IMR-90 (cell line): ENCODE measurements around the gene TSPAN14. TPM values are rescaled to one million over a fixed set of nuclear protein-coding genes. Genes with fewer than 3 reads are reported as not detected.

Experiments
- ATAC-seq: fragments of 200-7000 bp; cut with Tn5 transposase; 2 replicates; pipeline ENCODE4 v1.9.1; 2020; ENCODE audit warnings: low read depth, mild to moderate bottlenecking, moderate library complexity
- BruUV-seq: library from RNA; stranded (reverse); fragments of 400-500 nt; replicated peaks from 2 replicates; lab custom pipeline; 2021; lab: Mats Ljungman, UMichigan
- CTCF ChIA-PET: fragments of 300-600 bp; formaldehyde crosslinking; extraction: SDS; loops from one replicate; lab custom pipeline; 2021; ENCODE audit warnings: antibody characterized with exemption; lab: Yijun Ruan, JAX
- POLR2A ChIA-PET: fragments of 300-600 bp; sonication (Branson Sonifier 250); formaldehyde crosslinking; loops from one replicate; lab custom pipeline; 2022; ENCODE audit warnings: antibody characterized with exemption; ENCODE audit not compliant: unreplicated experiment; lab: Charles Lee
- DNase-seq: peaks from one replicate; pipeline ENCODE4 v3.0.0; 2013
- H2AFZ ChIP-seq: replicated peaks from 2 replicates; pipeline ENCODE3; 2013; ENCODE audit warnings: low read length, mild to moderate bottlenecking; ENCODE audit not compliant: poor library complexity
- H2AK5ac ChIP-seq: 2 replicates; pipeline ENCODE4 v1.6.1; 2013; ENCODE audit warnings: low read depth, low read length, inconsistent platforms
- H2AK9ac ChIP-seq: replicated peaks from 2 replicates; pipeline ENCODE3; 2013; ENCODE audit warnings: mild to moderate bottlenecking, low read depth, low read length, moderate library complexity; ENCODE audit not compliant: poor library complexity
- H2BK120ac ChIP-seq: 2 replicates; pipeline ENCODE4 v1.6.1; 2013; ENCODE audit warnings: low read depth, low read length, inconsistent platforms
- H2BK15ac ChIP-seq: 3 replicates; pipeline ENCODE4 v1.6.1; 2013; ENCODE audit warnings: low read depth, low read length, inconsistent platforms
- H2BK20ac ChIP-seq: 2 replicates; pipeline ENCODE4 v1.6.1; 2013; ENCODE audit warnings: low read depth, mild to moderate bottlenecking, inconsistent platforms, low read length, moderate library complexity
- H2BK5ac ChIP-seq: 2 replicates; pipeline ENCODE4 v1.6.1; 2013; ENCODE audit warnings: mild to moderate bottlenecking, low read depth, low read length, inconsistent platforms; ENCODE audit not compliant: poor library complexity, severe bottlenecking
- H3K14ac ChIP-seq: replicated peaks from 2 replicates; pipeline ENCODE4 v1.6.1; 2013; ENCODE audit warnings: low read depth, low read length, inconsistent platforms
- H3K18ac ChIP-seq: 2 replicates; pipeline ENCODE4 v1.6.1; 2013; ENCODE audit warnings: low read depth, low read length, control low read depth
- H3K23ac ChIP-seq: 2 replicates; pipeline ENCODE4 v1.6.1; 2013; ENCODE audit warnings: low read depth, low read length, inconsistent platforms
- H3K27ac ChIP-seq: 2 replicates; pipeline ENCODE4 v1.5.1; 2013; ENCODE audit warnings: mild to moderate bottlenecking, control low read depth, low read length; ENCODE audit not compliant: insufficient read depth
- H3K27me3 ChIP-seq: 2 replicates; pipeline ENCODE4 v1.6.1; 2013; ENCODE audit warnings: low read length; ENCODE audit not compliant: control insufficient read depth, insufficient read depth
- H3K36me3 ChIP-seq: 2 replicates; pipeline ENCODE4 v1.6.1; 2013; ENCODE audit warnings: low read length, mixed read lengths; ENCODE audit not compliant: control insufficient read depth, insufficient read depth
- H3K4ac ChIP-seq: 2 replicates; pipeline ENCODE4 v1.6.1; 2013; ENCODE audit warnings: low read depth, low read length, inconsistent platforms
- H3K4me1 ChIP-seq: 2 replicates; pipeline ENCODE4 v1.6.1; 2013; ENCODE audit warnings: low read length, mixed read lengths; ENCODE audit not compliant: control insufficient read depth, insufficient read depth
- H3K4me2 ChIP-seq: 2 replicates; pipeline ENCODE4 v1.6.1; 2013; ENCODE audit warnings: low read depth, mild to moderate bottlenecking, control low read depth, low read length, moderate library complexity
- H3K4me3 ChIP-seq: 2 replicates; pipeline ENCODE4 v1.5.1; 2013; ENCODE audit warnings: low read depth, mild to moderate bottlenecking, control low read depth, low read length, moderate library complexity; ENCODE audit not compliant: insufficient read depth
- H3K56ac ChIP-seq: 2 replicates; pipeline ENCODE4 v1.6.1; 2013; ENCODE audit warnings: low read length, inconsistent platforms; ENCODE audit not compliant: insufficient read depth; ENCODE audit errors: extremely low read depth
- H3K79me1 ChIP-seq, 2 experiments: 2 replicates each; pipeline ENCODE4 v1.6.1; 2013; ENCODE audit warnings: low read length in 2 of 2, inconsistent platforms in 1 of 2, low read depth in 1 of 2
- H3K9ac ChIP-seq: 2 replicates; pipeline ENCODE4 v1.6.1; 2013; ENCODE audit warnings: low read depth, low read length, control low read depth
- H3K9me1 ChIP-seq: 2 replicates; pipeline ENCODE4 v1.6.1; 2013; ENCODE audit warnings: low read length, inconsistent platforms; ENCODE audit not compliant: insufficient read depth
- H3K9me3 ChIP-seq: 2 replicates; pipeline ENCODE4 v1.6.1; 2013; ENCODE audit warnings: low read length; ENCODE audit not compliant: control insufficient read depth, insufficient read depth
- H4K20me1 ChIP-seq: 2 replicates; pipeline ENCODE4 v1.6.1; 2013; ENCODE audit warnings: low read length, inconsistent platforms; ENCODE audit not compliant: insufficient read depth
- H4K5ac ChIP-seq: 2 replicates; pipeline ENCODE4 v1.6.1; 2013; ENCODE audit warnings: mild to moderate bottlenecking, low read depth, low read length, control low read depth
- H4K8ac ChIP-seq, 2 experiments: 2 replicates each; pipeline ENCODE4 v1.6.1; 2013; ENCODE audit warnings: low read depth in 2 of 2, low read length in 2 of 2, control low read depth in 1 of 2, inconsistent platforms in 1 of 2
- H4K91ac ChIP-seq: 2 replicates; pipeline ENCODE4 v1.6.1; 2013; ENCODE audit warnings: low read depth, low read length, inconsistent platforms; ENCODE audit not compliant: insufficient read depth
- BHLHE40 ChIP-seq: fragments of 150-350 bp; IDR thresholded peaks from 2 replicates; pipeline ENCODE4 v1.6.1; 2016; ENCODE audit warnings: mild to moderate bottlenecking, low read depth, low read length
- CEBPB ChIP-seq: IDR thresholded peaks from 2 replicates; pipeline ENCODE4 v1.6.1; 2012; ENCODE audit warnings: low read depth, low read length, improper control_type of control experiment
- FOS ChIP-seq: fragments of 150-350 bp; IDR thresholded peaks from 2 replicates; pipeline ENCODE4 v1.6.1; 2016; ENCODE audit warnings: low read depth, low read length
- POLR2A ChIP-seq: IDR thresholded peaks from 2 replicates; pipeline ENCODE4 v1.6.1; 2012; ENCODE audit warnings: mild to moderate bottlenecking, low read depth, low read length
- RAD21 ChIP-seq: IDR thresholded peaks from 2 replicates; pipeline ENCODE4 v1.6.1; 2012; ENCODE audit warnings: low read length, improper control_type of control experiment
- WGBS, 2 experiments: methylation state at CpG; one replicate each; pipeline versions ENCODE4 v1.1.5 to v1.1.7; 2013; ENCODE audit warnings: missing lambda C conversion rate in 2 of 2; ENCODE audit not compliant: insufficient read length in 1 of 2; ENCODE audit errors: extremely low coverage in 2 of 2; 5-methylcytosine and 5-hydroxymethylcytosine counted together
- dilution Hi-C: fragments of 300-500 bp; cut with HindIII; formaldehyde crosslinking; loops from one replicate; pipeline ENCODE4 v1.14.3; 2018; ENCODE audit warnings: low sequenced_read_pairs; ENCODE audit not compliant: unreplicated experiment
- in situ Hi-C: fragments of 300-500 bp; cut with MboI; formaldehyde crosslinking; loops from 3 replicates; pipeline ENCODE4 v1.14.3; 2019; ENCODE audit warnings: low sequenced_read_pairs, inconsistent platforms, mixed read lengths
- intact Hi-C: fragments of 100-400 bp; cut with micrococcal nuclease; formaldehyde crosslinking; loops from 2 replicates; pipeline ENCODE4 v1.10.0; 2022
- polyA plus RNA-seq, 3 experiments: library from polyadenylated mRNA; depleted of rRNA; stranded (reverse); fragments of >200 nt; gene quantifications; 2 replicates each; pipeline ENCODE4 v1.2.3, GENCODE V29; 2012; ENCODE audit warnings: low replicate concordance in 1 of 3
- total RNA-seq: library from RNA; depleted of rRNA; stranded (reverse); fragments of >200 nt; gene quantifications from 2 replicates; pipeline ENCODE4 v1.2.3, GENCODE V29; 2012

Gene TSPAN14
- total and polyA plus RNA-seq, 2 of the 4 experiments (the other 2 are of a cell fraction), result 18.5 to 43.0 TPM

- TF ChIP-seq CEBPB (no peak), FOS (no peak), BHLHE40 (no peak)
Observed at GRCh38 chr10:80462299-80462980, 8.3 kb downstream of the TSPAN14 start (continued).

GRCh38 chr10:80462981-80463741 is 9.1 kb downstream of the TSPAN14 start:
- H3K9me1 ChIP-seq, result peaks cover 47% of the 10 kb centered on the region
- H2BK15ac ChIP-seq, result no peak overlapping the region
- ATAC-seq, result peak; percentile 46
- no peak overlapping the region for H3K4me3 ChIP-seq
- H2AFZ ChIP-seq, result no peak overlapping the region
- H3K36me3 ChIP-seq, result no peaks in the 10 kb centered on the region
- peak overlapping the region; percentile 80 for H3K18ac ChIP-seq
- H3K4me2 ChIP-seq, result peak overlapping the region; percentile 15
- peak overlapping the region; percentile 37; the same call in 1 of the 2 replicates for H2AK5ac ChIP-seq
- peak overlapping the region; percentile 23; the same call in 1 of the 2 replicates for H2BK20ac ChIP-seq
- H3K56ac ChIP-seq, result no peak overlapping the region
- peaks cover 63% of the 10 kb centered on the region for H4K20me1 ChIP-seq
- BruUV-seq, result no TSS peak
- no CpG with 5 or more reads among the region's 5 CpGs for WGBS, 2 experiments
- H3K9ac ChIP-seq, result peak overlapping the region; percentile 58
- DNase-seq, result peak; percentile 81
- peak overlapping the region; percentile 37; the same call in 1 of the 2 replicates for H2BK120ac ChIP-seq
- H3K14ac ChIP-seq, result peak overlapping the region; percentile 65
- TF ChIP-seq CEBPB (no peak), POLR2A (no peak), FOS (peak; percentile 58), BHLHE40 (peak; percentile 74), RAD21 (no peak)
- H3K79me1 ChIP-seq, result peaks cover 14 to 99% of the 10 kb centered on the region in 2 experiments
- intact Hi-C loops, result loop anchor here (5.0 kb wide), 1 partner anchor 34 kb away; no protein-coding TSS in a partner anchor
- peak overlapping the region in 1 of 2 experiments; percentile 42; a peak in 3 of 4 replicates for H4K8ac ChIP-seq
- peak overlapping the region; percentile 56; the same call in 1 of the 2 replicates for H4K5ac ChIP-seq
- H2AK9ac ChIP-seq, result peak overlapping the region; percentile 19
- POLR2A ChIA-PET, result no interaction called here
- no peaks in the 10 kb centered on the region for H3K27me3 ChIP-seq
- no peaks in the 10 kb centered on the region for H3K9me3 ChIP-seq
- CTCF ChIA-PET, result interaction anchor here (0.9 to 5.1 kb wide), 3 partner anchors 18 to 42 kb away, joined by 4 to 26 read pairs (median 4); no protein-coding TSS in a partner anchor
- H3K4me1 ChIP-seq, result peaks cover 50% of the 10 kb centered on the region
- dilution Hi-C loops, result no loop called here
- H4K91ac ChIP-seq, result peak overlapping the region; percentile 50
- peak overlapping the region; percentile 72 for H2BK5ac ChIP-seq
- H3K23ac ChIP-seq, result peak overlapping the region; percentile 78; the same call in 1 of the 2 replicates
- in situ Hi-C loops, result loop anchor here (25.0 kb wide), 1 partner anchor 301 kb away; no protein-coding TSS in a partner anchor
- H3K4ac ChIP-seq, result peak overlapping the region; percentile 70
- H3K27ac ChIP-seq, result peak overlapping the region; percentile 69; the same call in 1 of the 2 replicates
